ENCODE measurements around the gene THRAP3. TPM values are rescaled to one million over a fixed set of nuclear protein-coding genes. Genes with fewer than 3 reads are reported as not detected.
"Not testable (repeated sequence)": the region's sequence is repeated elsewhere in the genome, so short reads cannot be mapped to it uniquely, and the experiment has no call there.

The THRAP3 gene
- total and polyA plus RNA-seq, 4 donors = 31.6 to 91.5 (median 66.0) TPM

GRCh38 chr1:36222481-36223380 lies 1.5 kb upstream of the THRAP3 start:
- H3K36me3 ChIP-seq (ENCODE audit: control insufficient read depth in 1 of 2, insufficient read depth in 2 of 2, low read length in 1 of 2) = no peaks in the 10 kb centered on the region
- no peak for DNase-seq
- no peaks in the 10 kb centered on the region for H3K9me3 ChIP-seq (ENCODE audit: control insufficient read depth, low read length)
- WGBS, 2 donors = 82 to 83% methylated on average over 33 of the region's 33 CpGs
- intact Hi-C loops (cut with DNase I) = loop anchor here in 1 of 2 donors (10.0 kb wide), 1 partner anchor 62 kb away; no protein-coding TSS in a partner anchor
- peak overlapping the region in 1 of 2 donors; percentile 63 for H3K4me3 ChIP-seq (ENCODE audit: low read length in 2 of 2)
- peak overlapping the region; percentile 64 to 90 for H3K27ac ChIP-seq (ENCODE audit: low read depth in 1 of 2, low read length in 2 of 2)
- H3K27me3 ChIP-seq (ENCODE audit: control insufficient read depth in 1 of 2, insufficient read depth in 2 of 2, low read length in 1 of 2) = no peaks in the 10 kb centered on the region
- ATAC-seq (ENCODE audit: low FRiP score) = no peak
- peaks cover 0 to 2% of the 10 kb centered on the region in 2 donors for H3K4me1 ChIP-seq (ENCODE audit: control insufficient read depth in 1 of 2, insufficient read depth in 2 of 2, low read length in 2 of 2)

GRCh38 chr1:36223381-36223995 lies 755 bp upstream of the THRAP3 start:
- peak; percentile 42 for ATAC-seq (ENCODE audit: low FRiP score)
- Histone ChIP-seq H3K4me1 (ENCODE audit: control insufficient read depth in 1 of 2, insufficient read depth in 2 of 2, low read length in 2 of 2) (peaks cover 0 to 2% of the 10 kb centered on the region in 2 donors), H3K9me3 (ENCODE audit: control insufficient read depth, low read length) (no peaks in the 10 kb centered on the region), H3K36me3 (ENCODE audit: control insufficient read depth in 1 of 2, insufficient read depth in 2 of 2, low read length in 1 of 2) (no peaks in the 10 kb centered on the region), H3K27ac (ENCODE audit: low read depth in 1 of 2, low read length in 2 of 2) (peak overlapping the region; percentile 64 to 90), H3K27me3 (ENCODE audit: control insufficient read depth in 1 of 2, insufficient read depth in 2 of 2, low read length in 1 of 2) (no peaks in the 10 kb centered on the region), H3K4me3 (ENCODE audit: low read length in 2 of 2) (peak overlapping the region; percentile 53 to 63)
- WGBS, 2 donors = 1 to 2% methylated on average over 16 of the region's 16 CpGs
- no peak for DNase-seq
- intact Hi-C loops (cut with DNase I) = loop anchor here in 1 of 2 donors (10.0 kb wide), 1 partner anchor 61 kb away; no protein-coding TSS in a partner anchor

- Histone ChIP-seq H3K36me3 (ENCODE audit: control insufficient read depth in 1 of 2, insufficient read depth in 2 of 2, low read length in 1 of 2) (no peaks in the 10 kb centered on the region), H3K4me1 (ENCODE audit: control insufficient read depth in 1 of 2, insufficient read depth in 2 of 2, low read length in 2 of 2) (peaks cover 0 to 2% of the 10 kb centered on the region in 2 donors), H3K9me3 (ENCODE audit: control insufficient read depth, low read length) (no peaks in the 10 kb centered on the region), H3K27ac (ENCODE audit: low read depth in 1 of 2, low read length in 2 of 2) (peak overlapping the region; percentile 6 to 87), H3K27me3 (ENCODE audit: control insufficient read depth in 1 of 2, insufficient read depth in 2 of 2, low read length in 1 of 2) (no peaks in the 10 kb centered on the region), H3K4me3 (ENCODE audit: low read length in 2 of 2) (peak overlapping the region; percentile 58 to 69)
- WGBS, 2 donors = 1% methylated on average over 29 of the region's 29 CpGs
- ATAC-seq (ENCODE audit: low FRiP score) (peak; percentile 90), DNase-seq (peak; percentile 88 to 93)
- intact Hi-C loops (cut with DNase I) = loop anchor here in 1 of 2 donors (2.0 to 10.0 kb wide), 2 partner anchors 60 to 76 kb away; partner anchors contain the start of gene TRAPPC3
Measured at GRCh38 chr1:36224537-36225282, 467 bp downstream of the THRAP3 start.

- Histone ChIP-seq H3K27ac (ENCODE audit: low read depth in 1 of 2, low read length in 2 of 2) (peak overlapping the region in 1 of 2 donors; percentile 73), H3K4me1 (ENCODE audit: control insufficient read depth in 1 of 2, insufficient read depth in 2 of 2, low read length in 2 of 2) (peaks cover 0 to 2% of the 10 kb centered on the region in 2 donors), H3K9me3 (ENCODE audit: control insufficient read depth, low read length) (no peaks in the 10 kb centered on the region), H3K27me3 (ENCODE audit: control insufficient read depth in 1 of 2, insufficient read depth in 2 of 2, low read length in 1 of 2) (no peaks in the 10 kb centered on the region), H3K4me3 (ENCODE audit: low read length in 2 of 2) (peak overlapping the region; percentile 58 to 69), H3K36me3 (ENCODE audit: control insufficient read depth in 1 of 2, insufficient read depth in 2 of 2, low read length in 1 of 2) (no peaks in the 10 kb centered on the region)
- 4 to 6% methylated on average over 10 of the region's 10 CpGs for WGBS, 2 donors
- ATAC-seq (ENCODE audit: low FRiP score) = no peak
- intact Hi-C loops (cut with DNase I) = loop anchor here in 1 of 2 donors (2.0 to 10.0 kb wide), 2 partner anchors 59 to 77 kb away; partner anchors contain the start of gene TRAPPC3
- DNase-seq = no peak
Measured at GRCh38 chr1:36225283-36225899, 1.1 kb downstream of the THRAP3 start.

- H3K4me1 ChIP-seq (ENCODE audit: control insufficient read depth in 1 of 2, insufficient read depth in 2 of 2, low read length in 2 of 2) = not testable (repeated sequence)
Measured at GRCh38 chr1:36230279-36230678, 6.0 kb downstream of the THRAP3 start.

GRCh38 chr1:36231191-36231590 lies 6.9 kb downstream of the THRAP3 start:
- Histone ChIP-seq H3K4me1 (ENCODE audit: control insufficient read depth in 1 of 2, insufficient read depth in 2 of 2, low read length in 2 of 2) (peaks cover 2 to 5% of the 10 kb centered on the region in 2 donors), H3K4me3 (ENCODE audit: low read length in 2 of 2) (no peak overlapping the region), H3K27me3 (ENCODE audit: control insufficient read depth in 1 of 2, insufficient read depth in 2 of 2, low read length in 1 of 2) (no peaks in the 10 kb centered on the region), H3K9me3 (ENCODE audit: control insufficient read depth, low read length) (no peaks in the 10 kb centered on the region), H3K36me3 (ENCODE audit: control insufficient read depth in 1 of 2, insufficient read depth in 2 of 2, low read length in 1 of 2) (no peaks in the 10 kb centered on the region), H3K27ac (ENCODE audit: low read depth in 1 of 2, low read length in 2 of 2) (no peak overlapping the region)
- ATAC-seq (ENCODE audit: low FRiP score) = no peak
- DNase-seq = no peak
- intact Hi-C loops (cut with DNase I) = no loop called here
- WGBS, 2 donors = 3% methylated on average over 1 of the region's 1 CpG

More at GRCh38 chr1:36230279-36230678, 6.0 kb downstream of the THRAP3 start:
- H3K27me3 ChIP-seq (ENCODE audit: control insufficient read depth in 1 of 2, insufficient read depth in 2 of 2, low read length in 1 of 2); H3K36me3 ChIP-seq (ENCODE audit: control insufficient read depth in 1 of 2, insufficient read depth in 2 of 2, low read length in 1 of 2); H3K4me3 ChIP-seq (ENCODE audit: low read length in 2 of 2); H3K27ac ChIP-seq (ENCODE audit: low read depth in 1 of 2, low read length in 2 of 2); DNase-seq; ATAC-seq (ENCODE audit: low FRiP score); intact Hi-C loops (cut with DNase I); H3K9me3 ChIP-seq (ENCODE audit: control insufficient read depth, low read length): not testable (repeated sequence)
- WGBS, 2 donors = 89% methylated on average over 12 of the region's 12 CpGs

- intact Hi-C loops (cut with DNase I) = no loop called here
Measured at GRCh38 chr1:36232212-36233095, 8.2 kb downstream of the THRAP3 start.

More at GRCh38 chr1:36232212-36233095, 8.2 kb downstream of the THRAP3 start:
- Histone ChIP-seq H3K27me3 (ENCODE audit: control insufficient read depth in 1 of 2, insufficient read depth in 2 of 2, low read length in 1 of 2) (no peaks in the 10 kb centered on the region), H3K9me3 (ENCODE audit: control insufficient read depth, low read length) (no peaks in the 10 kb centered on the region), H3K4me3 (ENCODE audit: low read length in 2 of 2) (no peak overlapping the region), H3K4me1 (ENCODE audit: control insufficient read depth in 1 of 2, insufficient read depth in 2 of 2, low read length in 2 of 2) (peaks cover 2 to 5% of the 10 kb centered on the region in 2 donors), H3K36me3 (ENCODE audit: control insufficient read depth in 1 of 2, insufficient read depth in 2 of 2, low read length in 1 of 2) (no peaks in the 10 kb centered on the region), H3K27ac (ENCODE audit: low read depth in 1 of 2, low read length in 2 of 2) (no peak overlapping the region)
- DNase-seq = no peak
- WGBS, 2 donors = 65 to 75% methylated on average over 8 to 11 of the region's 11 CpGs
- no peak for ATAC-seq (ENCODE audit: low FRiP score)

All from aorta (tissue), 5 donors.